ENCODE measurements around the gene FAM3C. TPM values are rescaled to one million over a fixed set of nuclear protein-coding genes. Genes with fewer than 3 reads are reported as not detected.
"Not testable (repeated sequence)": the region's sequence is repeated elsewhere in the genome, so short reads cannot be mapped to it uniquely, and the experiment has no call there.

FAM3C gene
- total and polyA plus RNA-seq, 10 of the 15 experiments (the other 5 are each of a cell fraction or from before 2014, with no cell fraction given), result 11.0 to 110 (median 27.8) TPM

- Histone ChIP-seq H3K4me1 (ENCODE audit: control insufficient read depth, insufficient read depth, low read length) (peaks cover 21% of the 10 kb centered on the region), H3K4me2 (ENCODE audit: control insufficient read depth, insufficient read depth) (peak overlapping the region; percentile 56; the same call in 1 of the 2 replicates)
- intact Hi-C loops (cut with micrococcal nuclease; ENCODE audit: unreplicated experiment), result loop anchor here (2.0 kb wide), 1 partner anchor 98 kb away; no protein-coding TSS in a partner anchor
- peak; percentile 49; the same call in 1 of the 2 replicates for TF ChIP-seq PAX8 (IDR thresholded peaks at IDR 0.05)
- peak; percentile 51; the same call in 1 of the 2 replicates for TF ChIP-seq ATF2 (IDR thresholded peaks at IDR 0.05; ENCODE audit: low read length)
- TF ChIP-seq MTA2 (IDR thresholded peaks at IDR 0.05; ENCODE audit: low read depth), result peak; percentile 41; the same call in 1 of the 2 replicates
- peak; percentile 64 for TF ChIP-seq JUNB (IDR thresholded peaks at IDR 0.05)
- peak in 1 of 2 experiments; percentile 32; a peak in 1 of 4 replicates for TF ChIP-seq BHLHE40 (IDR thresholded peaks at IDR 0.05; ENCODE audit: borderline replicate concordance in 1 of 2, low read depth in 2 of 2, low read length in 1 of 2)
- TF ChIP-seq RUNX3 (IDR thresholded peaks at IDR 0.05; ENCODE audit: low read length), result 0 out of 2 replicates have a peak, but pooled peaks have one; percentile 9
- 0 out of 2 replicates have a peak, but pooled peaks have one; percentile 56 for TF ChIP-seq NFIC (IDR thresholded peaks at IDR 0.05; ENCODE audit: low read depth, low read length)
- TF ChIP-seq RELB (IDR thresholded peaks at IDR 0.05; ENCODE audit: low read depth), result peak; percentile 55; the same call in 1 of the 2 replicates
- TF ChIP-seq SKIL (IDR thresholded peaks at IDR 0.05; ENCODE audit: low read depth, poor library complexity, severe bottlenecking), result peak; percentile 50
- TF ChIP-seq NBN (IDR thresholded peaks at IDR 0.05), result peak; percentile 72
- TF ChIP-seq MEF2A (IDR thresholded peaks at IDR 0.05; ENCODE audit: insufficient read depth, low read depth, low read length), result 0 out of 2 replicates have a peak, but pooled peaks have one; percentile 15
- 0 out of 2 replicates have a peak, but pooled peaks have one; percentile 24 for TF ChIP-seq ZNF384 (IDR thresholded peaks at IDR 0.05; ENCODE audit: borderline replicate concordance, low read depth, low read length)
- peak; percentile 62; a peak in 3 of 4 replicates for TF ChIP-seq IKZF2 (IDR thresholded peaks at IDR 0.05)
- 0 out of 2 replicates have a peak, but pooled peaks have one; percentile 25 for TF ChIP-seq PAX5 (IDR thresholded peaks at IDR 0.05; ENCODE audit: borderline replicate concordance, low read depth, low read length)
- peak; percentile 37 for TF ChIP-seq MEF2B (IDR thresholded peaks at IDR 0.05; ENCODE audit: partially characterized antibody, poor library complexity, severe bottlenecking)
- TF ChIP-seq CREM (IDR thresholded peaks at IDR 0.05; ENCODE audit: low read depth), result peak; percentile 24; the same call in 1 of the 2 replicates
- peak; percentile 46; the same call in 1 of the 2 replicates for TF ChIP-seq RAD51 (IDR thresholded peaks at IDR 0.05)
- peak; percentile 21; the same call in 1 of the 2 replicates for TF ChIP-seq ATF7 (IDR thresholded peaks at IDR 0.05; ENCODE audit: low read depth)
- H3K79me2 ChIP-seq (ENCODE audit: control insufficient read depth, insufficient read depth, low read length); H2AFZ ChIP-seq (ENCODE audit: control insufficient read depth, low read depth, low read length); H3K36me3 ChIP-seq (ENCODE audit: control insufficient read depth in 2 of 2, insufficient read depth in 2 of 2, low read length in 1 of 2); H3K27me3 ChIP-seq (replicated peaks in 1 of 2; ENCODE audit: control insufficient read depth in 2 of 2, insufficient read depth in 2 of 2, low read length in 1 of 2); H4K20me1 ChIP-seq (ENCODE audit: control insufficient read depth, insufficient read depth); in situ Hi-C loops (cut with MboI); FAIRE-seq; BruUV-seq (replicated peaks); H3K4me3 ChIP-seq; H3K9me3 ChIP-seq (replicated peaks; ENCODE audit: control insufficient read depth, insufficient read depth, low read length); H3K9ac ChIP-seq (ENCODE audit: control insufficient read depth, insufficient read depth, low read length); H3K27ac ChIP-seq (ENCODE audit: control insufficient read depth, insufficient read depth): not testable (repeated sequence)
- 0% methylated on average over 4 of the region's 4 CpGs for WGBS (ENCODE audit: insufficient coverage, insufficient replicate concordance, low lambda C conversion rate, missing lambda C conversion rate)
- ChIA-PET RAD21 (ENCODE audit: unreplicated experiment) (interaction anchor here (0.7 to 1.6 kb wide), 3 partner anchors 37 to 106 kb away, joined by 3 to 8 read pairs (median 3); partner anchors contain the start of gene FAM3C), SMC1A (ENCODE audit: uncharacterized antibody, unreplicated experiment) (interaction anchor here (1.2 to 1.5 kb wide), 3 partner anchors 9 to 94 kb away, joined by 3 to 6 read pairs (median 3); no protein-coding TSS in a partner anchor), POLR2A (interaction anchor here (0.7 kb wide), 1 partner anchor 489 kb away, joined by 4 read pairs; no protein-coding TSS in a partner anchor), CTCF (interaction anchor here (0.6 kb wide), 1 partner anchor 280 kb away, joined by 3 read pairs; no protein-coding TSS in a partner anchor)
- ATAC-seq, result peak; percentile 82
- DNase-seq (ENCODE audit: low read depth, low spot score), result peak; percentile 45
These were observed 36.4 kb upstream of the FAM3C start for GRCh38 chr7:121432486-121432885.

All from GM12878 (cell line).